DOHH2 (cell line): ENCODE results near the gene IARS2.

Source experiments
- H3F3A ChIP-seq: fragments of 200-600 bp; sonication (generic), shearing (Covaris generic); 2 replicates; pipeline ENCODE4 v1.6.0; 2016; ENCODE audit warnings: antibody characterized with exemption, mild to moderate bottlenecking; ENCODE audit not compliant: control insufficient read depth, insufficient read depth
- H3K27ac ChIP-seq: fragments of 200-600 bp; sonication (generic); 2 replicates; pipeline ENCODE4 v1.5.1; 2014; ENCODE audit warnings: low read depth, mild to moderate bottlenecking, low read length, moderate library complexity
- H3K27me3 ChIP-seq: fragments of 200-600 bp; sonication (generic); 2 replicates; pipeline ENCODE4 v1.6.1; 2014; ENCODE audit warnings: mild to moderate bottlenecking, low read length, mixed read lengths; ENCODE audit not compliant: control insufficient read depth
- H3K36me3 ChIP-seq: fragments of 200-600 bp; sonication (generic); 2 replicates; pipeline ENCODE4 v1.6.1; 2014; ENCODE audit warnings: mild to moderate bottlenecking, low read length, moderate library complexity, mixed read lengths; ENCODE audit not compliant: control insufficient read depth
- H3K4me1 ChIP-seq: fragments of 200-600 bp; sonication (generic); 2 replicates; pipeline ENCODE4 v1.6.1; 2014; ENCODE audit warnings: mild to moderate bottlenecking, low read length, mixed read lengths; ENCODE audit not compliant: control insufficient read depth
- H3K4me2 ChIP-seq: fragments of 200-600 bp; sonication (generic); 2 replicates; pipeline ENCODE4 v1.6.0; 2014; ENCODE audit warnings: mild to moderate bottlenecking, low read length, moderate library complexity
- H3K4me3 ChIP-seq: fragments of 200-600 bp; sonication (generic); 2 replicates; pipeline ENCODE4 v1.5.1; 2014; ENCODE audit warnings: mild to moderate bottlenecking, low read length, mixed read lengths
- H3K79me2 ChIP-seq: fragments of 200-600 bp; sonication (generic); 2 replicates; pipeline ENCODE4 v1.6.1; 2014; ENCODE audit warnings: mild to moderate bottlenecking, low read length, mixed read lengths; ENCODE audit not compliant: control insufficient read depth
- H3K9me2 ChIP-seq: fragments of 200-600 bp; sonication (generic); replicated peaks from 2 replicates; pipeline ENCODE4 v1.6.1; 2014; ENCODE audit warnings: mild to moderate bottlenecking, low read length, mixed read lengths; ENCODE audit not compliant: control insufficient read depth
- H3K9me3 ChIP-seq: fragments of 200-600 bp; sonication (generic); 2 replicates; pipeline ENCODE4 v1.6.1; 2014; ENCODE audit warnings: antibody characterized with exemption, low read length, mixed read lengths; ENCODE audit not compliant: control insufficient read depth, insufficient read depth
- H4K20me1 ChIP-seq: fragments of 200-600 bp; sonication (generic); 2 replicates; pipeline ENCODE4 v1.6.0; 2014; ENCODE audit warnings: low read depth, mild to moderate bottlenecking, antibody characterized with exemption, low read length, moderate library complexity; ENCODE audit not compliant: control insufficient read depth, insufficient read depth
- EZH2phosphoT487 ChIP-seq: fragments of 200-600 bp; sonication (generic); IDR thresholded peaks from 2 replicates; pipeline ENCODE4 v1.6.1; 2017; ENCODE audit warnings: borderline replicate concordance, mild to moderate bottlenecking, antibody characterized with exemption, low read length, moderate library complexity, mixed read lengths
- TF ChIP-seq, protein P1 (sequence below): fragments of 200-600 bp; sonication (generic); IDR thresholded peaks from one replicate; pipeline ENCODE4 v1.5.1; 2014; ENCODE audit warnings: antibody characterized with exemption, mild to moderate bottlenecking, low read depth, low read length; ENCODE audit not compliant: poor library complexity, severe bottlenecking

Gene IARS2

DNA sequence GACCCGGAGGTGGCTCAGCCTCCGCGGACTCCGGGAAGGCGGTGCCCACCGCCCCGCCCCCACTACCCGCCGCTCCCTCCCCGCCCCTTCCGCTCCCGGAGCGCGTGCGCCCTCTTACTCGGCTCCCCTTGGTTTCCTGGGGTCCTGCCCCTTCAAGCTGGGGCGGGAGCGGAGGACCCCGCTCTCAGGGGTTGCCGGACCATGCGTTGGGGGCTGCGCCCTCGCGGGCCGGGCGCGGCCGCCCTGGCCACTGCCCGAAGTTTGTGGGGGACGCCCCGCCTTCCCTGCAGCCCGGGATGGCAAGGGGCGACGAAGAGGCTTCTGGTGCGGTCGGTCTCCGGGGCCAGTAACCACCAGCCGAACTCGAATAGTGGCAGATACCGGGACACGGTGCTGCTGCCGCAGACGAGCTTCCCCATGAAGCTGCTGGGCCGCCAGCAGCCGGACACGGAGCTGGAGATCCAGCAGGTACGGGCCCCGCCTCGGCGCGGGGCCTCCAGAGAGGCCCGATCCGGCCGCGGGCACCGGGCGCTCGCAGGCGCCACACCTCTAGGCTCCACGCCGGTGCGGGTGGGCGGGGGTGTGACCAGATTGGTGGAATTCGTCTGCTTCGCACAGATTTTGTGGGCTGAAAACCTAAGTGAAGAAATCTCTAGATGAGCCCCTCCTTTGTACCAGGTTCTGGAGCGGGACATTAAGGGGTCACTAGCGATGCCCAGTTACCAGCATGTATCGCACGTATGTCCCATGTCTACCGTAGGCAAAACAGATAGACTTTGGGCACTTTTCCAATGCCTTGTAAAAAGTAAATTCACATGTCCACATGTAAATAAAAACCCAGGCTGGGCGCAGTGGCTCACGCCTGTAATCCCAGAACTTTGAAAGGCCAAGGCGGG is at the start of gene IARS2:
TSS of gene IARS2 (plus strand) at position 117 of the 896 bp plus-strand sequence. CDS start at position 202, 85 bp downstream.
- Histone ChIP-seq H3K27ac (peak within 1 kb of the TSS; percentile 45), H4K20me1 (no peaks in the 10 kb centered on the region; the same call in 1 of the 2 replicates), H3F3A (peaks cover 9% of the 10 kb centered on the region), H3K27me3 (no peaks in the 10 kb centered on the region), H3K36me3 (peaks cover 25% of the 10 kb centered on the region), H3K4me3 (peak within 1 kb of the TSS; percentile 95), H3K9me2 (no peaks in the 10 kb centered on the region), H3K79me2 (peaks cover 34% of the 10 kb centered on the region), H3K4me2 (peak within 1 kb of the TSS; percentile 89), H3K9me3 (no peaks in the 10 kb centered on the region), H3K4me1 (peaks cover 22% of the 10 kb centered on the region)
- TF ChIP-seq, protein P1, sequence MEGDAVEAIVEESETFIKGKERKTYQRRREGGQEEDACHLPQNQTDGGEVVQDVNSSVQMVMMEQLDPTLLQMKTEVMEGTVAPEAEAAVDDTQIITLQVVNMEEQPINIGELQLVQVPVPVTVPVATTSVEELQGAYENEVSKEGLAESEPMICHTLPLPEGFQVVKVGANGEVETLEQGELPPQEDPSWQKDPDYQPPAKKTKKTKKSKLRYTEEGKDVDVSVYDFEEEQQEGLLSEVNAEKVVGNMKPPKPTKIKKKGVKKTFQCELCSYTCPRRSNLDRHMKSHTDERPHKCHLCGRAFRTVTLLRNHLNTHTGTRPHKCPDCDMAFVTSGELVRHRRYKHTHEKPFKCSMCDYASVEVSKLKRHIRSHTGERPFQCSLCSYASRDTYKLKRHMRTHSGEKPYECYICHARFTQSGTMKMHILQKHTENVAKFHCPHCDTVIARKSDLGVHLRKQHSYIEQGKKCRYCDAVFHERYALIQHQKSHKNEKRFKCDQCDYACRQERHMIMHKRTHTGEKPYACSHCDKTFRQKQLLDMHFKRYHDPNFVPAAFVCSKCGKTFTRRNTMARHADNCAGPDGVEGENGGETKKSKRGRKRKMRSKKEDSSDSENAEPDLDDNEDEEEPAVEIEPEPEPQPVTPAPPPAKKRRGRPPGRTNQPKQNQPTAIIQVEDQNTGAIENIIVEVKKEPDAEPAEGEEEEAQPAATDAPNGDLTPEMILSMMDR: no peak
- TF ChIP-seq EZH2phosphoT487: no peak

DNA sequence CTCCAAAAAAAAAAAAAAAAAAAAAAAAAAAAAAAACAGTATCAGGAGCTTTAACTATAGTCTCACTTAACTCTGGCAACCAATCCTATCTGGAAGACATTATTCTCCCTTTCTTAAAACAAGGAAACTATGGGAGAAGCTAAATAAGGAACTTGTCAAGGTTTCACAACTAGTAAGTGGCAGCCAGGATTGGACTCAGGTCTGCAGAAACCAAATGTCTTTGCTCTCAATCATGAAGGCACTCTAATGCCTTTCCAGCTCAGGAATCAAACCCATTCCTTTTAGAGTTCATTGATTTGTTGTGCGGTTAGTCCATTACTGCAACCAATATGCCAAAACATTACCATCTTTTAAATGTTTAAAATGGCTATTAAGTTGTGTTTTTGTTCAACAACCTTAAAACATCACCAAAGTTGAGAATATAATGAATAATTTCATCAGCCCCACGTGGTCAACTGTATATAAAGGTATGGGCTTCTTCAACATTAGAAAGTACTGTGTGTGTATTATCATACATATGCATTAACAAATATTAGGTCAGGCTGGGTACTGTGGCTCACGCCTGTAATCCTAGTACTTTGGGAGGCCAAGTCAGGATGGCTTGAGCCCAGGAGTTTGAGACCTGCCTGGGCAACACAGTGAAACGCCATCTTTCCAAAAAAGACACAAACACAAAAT is 49.1 kb upstream of the IARS2 start:
- H3K9me2 ChIP-seq: no peaks in the 10 kb centered on the region
- peaks cover 34% of the 10 kb centered on the region for H3K36me3 ChIP-seq
- H3K79me2 ChIP-seq: peaks cover 73% of the 10 kb centered on the region
- H3K4me1 ChIP-seq: peaks cover 26% of the 10 kb centered on the region
- no peaks in the 10 kb centered on the region for H3K9me3 ChIP-seq
- peaks cover 3% of the 10 kb centered on the region; the same call in 1 of the 2 replicates for H3F3A ChIP-seq
- 0 out of 2 replicates have a peak overlapping the region, but pooled peaks have one; percentile 65 for H3K27ac ChIP-seq
- H3K27me3 ChIP-seq: no peaks in the 10 kb centered on the region
- peak overlapping the region; percentile 97 for H3K4me3 ChIP-seq
- TF ChIP-seq EZH2phosphoT487: no peak
- TF ChIP-seq, protein P1: no peak
- H4K20me1 ChIP-seq: no peaks in the 10 kb centered on the region; the same call in 1 of the 2 replicates
- H3K4me2 ChIP-seq: peak overlapping the region; percentile 58

DNA sequence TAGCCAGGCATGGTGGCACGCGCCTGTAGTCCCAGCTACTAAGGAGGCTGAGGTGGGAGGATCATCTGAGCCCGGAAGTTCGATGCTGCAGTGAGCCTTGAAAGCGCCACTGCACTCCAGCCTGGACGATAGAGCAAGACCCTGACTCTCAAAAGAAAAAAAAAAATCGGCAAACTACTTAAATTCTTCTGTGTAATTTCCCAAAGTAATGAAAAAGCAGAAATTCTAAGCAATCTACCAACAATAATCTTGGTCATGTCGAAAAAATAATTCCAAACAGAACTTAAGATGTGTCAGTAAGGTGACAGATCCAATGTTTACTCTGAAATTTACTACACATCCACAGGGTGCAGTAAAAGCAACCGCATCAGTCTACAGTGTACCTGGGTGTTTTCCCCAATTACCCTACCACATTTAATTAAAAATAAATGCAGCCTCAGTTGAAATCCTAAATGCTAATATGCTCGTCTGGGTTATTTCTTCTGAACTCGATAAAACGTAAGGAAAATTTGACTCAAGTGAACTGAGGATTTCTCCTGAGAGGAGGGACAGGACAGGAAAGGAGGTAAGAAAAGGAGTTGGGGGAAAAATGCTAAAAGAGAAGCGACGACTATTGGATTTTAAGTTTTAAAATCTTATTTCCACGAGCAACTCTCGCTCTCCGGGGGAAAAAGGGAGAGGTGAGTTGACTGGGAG is 48.4 kb upstream of the IARS2 start:
- no peaks in the 10 kb centered on the region for H3K9me3 ChIP-seq
- H3F3A ChIP-seq: peaks cover 3% of the 10 kb centered on the region; the same call in 1 of the 2 replicates
- H3K4me3 ChIP-seq: peak overlapping the region; percentile 97
- H4K20me1 ChIP-seq: no peaks in the 10 kb centered on the region; the same call in 1 of the 2 replicates
- H3K27me3 ChIP-seq: no peaks in the 10 kb centered on the region
- H3K4me2 ChIP-seq: peak overlapping the region; percentile 58
- peaks cover 26% of the 10 kb centered on the region for H3K4me1 ChIP-seq
- TF ChIP-seq EZH2phosphoT487: no peak
- TF ChIP-seq, protein P1: no peak
- H3K79me2 ChIP-seq: peaks cover 67% of the 10 kb centered on the region
- peaks cover 27% of the 10 kb centered on the region for H3K36me3 ChIP-seq
- peak overlapping the region; percentile 65 for H3K27ac ChIP-seq
- H3K9me2 ChIP-seq: no peaks in the 10 kb centered on the region
